Kidney (tissue), 14 donors: ENCODE data around the gene TMPRSS11F. TPM values are rescaled to one million over a fixed set of nuclear protein-coding genes. Genes with fewer than 3 reads are reported as not detected.

Experiments
- DNase-seq, 5 donors: peaks; one replicate each; pipeline ENCODE4 v3.0.0-alpha.2; 2013 to 2020
- FAIRE-seq: peaks from 2 replicates; lab custom pipeline; 2012; peaks lifted over from hg19 to GRCh38; lab: Jason Lieb, UNC
- H3K27ac ChIP-seq, 2 donors: one replicate each; pipeline ENCODE4 v1.7.0; 2013; ENCODE audit warnings: low read depth in 2 of 2, low read length in 2 of 2, inconsistent platforms in 1 of 2
- H3K27me3 ChIP-seq: one replicate; pipeline ENCODE4 v1.7.1; 2013; ENCODE audit warnings: low read length, inconsistent platforms; ENCODE audit not compliant: control insufficient read depth, insufficient read depth
- H3K36me3 ChIP-seq, 3 donors: one replicate each; pipeline versions ENCODE4 v1.7.0 to v1.7.1; 2013; ENCODE audit warnings: low read length in 3 of 3, control low read depth in 1 of 3, inconsistent platforms in 1 of 3; ENCODE audit not compliant: insufficient read depth in 3 of 3, control insufficient read depth in 2 of 3
- H3K4me1 ChIP-seq, 3 donors: one replicate each; pipeline versions ENCODE4 v1.7.0 to v1.7.1; 2013; ENCODE audit warnings: low read length in 3 of 3, inconsistent platforms in 1 of 3, low read depth in 1 of 3; ENCODE audit not compliant: control insufficient read depth in 2 of 3, insufficient read depth in 2 of 3
- H3K4me3 ChIP-seq, 3 donors: one replicate each; pipeline versions ENCODE4 v1.7.0 to v1.8.1; 2013; ENCODE audit warnings: low read length in 3 of 3, control low read depth in 1 of 3, inconsistent platforms in 1 of 3
- H3K9ac ChIP-seq, 3 donors: one replicate each; pipeline versions ENCODE4 v1.7.0 to v1.7.1; 2013; ENCODE audit warnings: low read length in 3 of 3, control low read depth in 1 of 3, inconsistent platforms in 1 of 3
- H3K9me3 ChIP-seq, 3 donors: one replicate each; pipeline versions ENCODE4 v1.7.0 to v1.7.1; 2013; ENCODE audit warnings: low read length in 3 of 3, control low read depth in 1 of 3, inconsistent platforms in 1 of 3; ENCODE audit not compliant: control insufficient read depth in 2 of 3, insufficient read depth in 1 of 3
- CTCF ChIP-seq: IDR thresholded peaks from 3 replicates; pipeline ENCODE4 v1.5.1; 2012; ENCODE audit warnings: mild to moderate bottlenecking, moderate library complexity, borderline replicate concordance; ENCODE audit not compliant: insufficient read depth; ENCODE audit errors: extremely low read depth
- intact Hi-C: fragments of 100-400 bp; cut with DNase I; formaldehyde crosslinking; loops from one replicate; pipeline ENCODE4 v1.11.1; 2022
- polyA plus RNA-seq: library from polyadenylated mRNA; stranded (reverse); fragments of 350-450 nt; fragmentation: Illumina TruSeq; extraction: RNeasy Lipid Tissue Mini Kit (QIAGEN cat#74804); gene quantifications from one replicate; pipeline ENCODE4 v1.2.3, GENCODE V29; 2014; ENCODE audit warnings: low read depth, low replicate concordance; ENCODE audit not compliant: insufficient read depth
- total RNA-seq: library from RNA; stranded (reverse); fragmentation: NEBNext Ultra II Directional; extraction: Animal tissue kit (Norgen Biotek cat#: 25700); gene quantifications from one replicate; pipeline ENCODE4 v1.2.1, GENCODE V29; 2021
- donor health status: control.
- donor health status: control.
- donor health status: control.
- donor health status: control.
- donor health status: control.
- donor health status: DM: yes; HTN: yes; CAD: no.
- donor health status: Normal renal cell carcinoma (clear cell type).

The TMPRSS11F gene
- total and polyA plus RNA-seq, 2 donors from 2014 or later: not detected

GRCh38 chr4:68167166-68167565, 37.5 kb upstream of the TMPRSS11F start:
- no peak for TF ChIP-seq CTCF
- FAIRE-seq: no peak
- Histone ChIP-seq H3K36me3 (no peaks in the 10 kb centered on the region), H3K9me3 (no peaks in the 10 kb centered on the region), H3K9ac (no peak overlapping the region), H3K4me3 (no peak overlapping the region), H3K27me3 (no peaks in the 10 kb centered on the region), H3K4me1 (no peaks in the 10 kb centered on the region), H3K27ac (no peak overlapping the region)
- no peak for DNase-seq
- intact Hi-C loops: no loop called here

GRCh38 chr4:68163754-68164153, 34.1 kb upstream of the TMPRSS11F start:
- DNase-seq: no peak
- intact Hi-C loops: no loop called here
- Histone ChIP-seq H3K36me3 (no peaks in the 10 kb centered on the region), H3K4me1 (no peaks in the 10 kb centered on the region), H3K4me3 (no peak overlapping the region), H3K9ac (no peak overlapping the region), H3K27ac (no peak overlapping the region), H3K9me3 (no peaks in the 10 kb centered on the region), H3K27me3 (no peaks in the 10 kb centered on the region)
- no peak for FAIRE-seq
- TF ChIP-seq CTCF: no peak

GRCh38 chr4:68162196-68162595, 32.5 kb upstream of the TMPRSS11F start:
- FAIRE-seq: no peak
- intact Hi-C loops: no loop called here

More at GRCh38 chr4:68162196-68162595, 32.5 kb upstream of the TMPRSS11F start:
- Histone ChIP-seq H3K36me3 (no peaks in the 10 kb centered on the region), H3K27me3 (no peaks in the 10 kb centered on the region), H3K4me1 (no peaks in the 10 kb centered on the region), H3K27ac (no peak overlapping the region), H3K4me3 (no peak overlapping the region), H3K9me3 (no peaks in the 10 kb centered on the region), H3K9ac (no peak overlapping the region)
- TF ChIP-seq CTCF: no peak
- DNase-seq: peak in 1 of 5 donors; percentile 1
